Right lobe of liver (tissue), 6 donors: Measurements from ENCODE around the gene VEZT. TPM values are rescaled to one million over a fixed set of nuclear protein-coding genes. Genes with fewer than 3 reads are reported as not detected.

Experiments used
- ATAC-seq, 4 donors: fragments of 200-7000 bp; cut with Tn5 transposase; one replicate each; pipeline ENCODE4 v1.9.1; 2020; ENCODE audit warnings: mild to moderate bottlenecking in 4 of 4, moderate library complexity in 4 of 4
- DNase-seq, 3 donors: peaks; one replicate each; pipeline ENCODE4 v3.0.0-alpha.2; 2020
- H3K27ac ChIP-seq, 3 donors: fragments of 200-600 bp; one replicate each; pipeline ENCODE4 v1.8.0; 2022
- H3K27me3 ChIP-seq, 2 donors: fragments of 200-600 bp; one replicate each; pipeline ENCODE4 v1.8.0; 2022
- H3K36me3 ChIP-seq, 4 donors: fragments of 200-600 bp; sonication (generic) in 1 of 4; one replicate each; pipeline versions ENCODE4 v1.5.1 to v1.8.0; 2017 to 2022; ENCODE audit warnings: control low read depth in 1 of 4
- H3K4me1 ChIP-seq, 4 donors: fragments of 200-600 bp; sonication (generic) in 1 of 4; one replicate each; pipeline versions ENCODE4 v1.5.1 to v1.8.0; 2017 to 2022; ENCODE audit warnings: control low read depth in 1 of 4
- H3K4me3 ChIP-seq, 3 donors: fragments of 200-600 bp; one replicate each; pipeline ENCODE4 v1.8.0; 2022
- H3K9me3 ChIP-seq, 4 donors: fragments of 200-600 bp; sonication (generic) in 1 of 4; one replicate each; pipeline versions ENCODE4 v1.5.1 to v1.8.0; 2017 to 2022; ENCODE audit warnings: control low read depth in 1 of 4
- POLR2A ChIP-seq: fragments of 450-650 bp; IDR thresholded peaks from one replicate; pipeline ENCODE4 v1.6.1; 2017; ENCODE audit warnings: antibody characterized with exemption, mild to moderate bottlenecking
- WGBS: methylation state at CpG from one replicate; pipeline ENCODE4 v1.1.6; 2018; ENCODE audit warnings: low coverage, low lambda C conversion rate; ENCODE audit not compliant: insufficient coverage; ENCODE audit errors: missing lambda C conversion rate; 5-methylcytosine and 5-hydroxymethylcytosine counted together
- intact Hi-C, 2 donors: fragments of 100-400 bp; cut with DNase I; formaldehyde crosslinking; loops; one replicate each; pipeline versions ENCODE4 v1.11.2 to v1.14.1; 2022
- total RNA-seq, 6 experiments: library from RNA; depleted of rRNA in 2 of 6; stranded (reverse); fragments of >200 nt in 2 of 6; fragmentation: NEBNext Ultra II Directional in 3 of 6; extraction: Animal tissue kit (Norgen Biotek cat#: 25700) in 3 of 6; gene quantifications; one replicate each; pipeline versions ENCODE4 v1.1.0 to v1.2.4, GENCODE V29; 2016 to 2023
- TF ChIP-seq, protein P1 (sequence below), 4 donors: fragments of 200-600 bp in 3 of 4; fragments of 450-650 bp in 1 of 4; IDR thresholded peaks; one replicate each; pipeline versions ENCODE4 v1.5.1 to v1.8.0; 2016 to 2022; ENCODE audit warnings: antibody characterized with exemption in 4 of 4, mild to moderate bottlenecking in 2 of 4
- donor health status: DM: no; HTN: yes; CAD: no.
- donor health status: DM: no; HTN: no; CAD: no.
- donor health status: DM: no; HTN: no; CAD: no.
- donor health status: DM: no; HTN: yes; CAD: no.
- donor health status: DM: no; HTN: yes; CAD: no.

Gene VEZT
- total RNA-seq, 6 experiments from 2014 or later = 23.5 to 34.2 (median 28.9) TPM

DNA sequence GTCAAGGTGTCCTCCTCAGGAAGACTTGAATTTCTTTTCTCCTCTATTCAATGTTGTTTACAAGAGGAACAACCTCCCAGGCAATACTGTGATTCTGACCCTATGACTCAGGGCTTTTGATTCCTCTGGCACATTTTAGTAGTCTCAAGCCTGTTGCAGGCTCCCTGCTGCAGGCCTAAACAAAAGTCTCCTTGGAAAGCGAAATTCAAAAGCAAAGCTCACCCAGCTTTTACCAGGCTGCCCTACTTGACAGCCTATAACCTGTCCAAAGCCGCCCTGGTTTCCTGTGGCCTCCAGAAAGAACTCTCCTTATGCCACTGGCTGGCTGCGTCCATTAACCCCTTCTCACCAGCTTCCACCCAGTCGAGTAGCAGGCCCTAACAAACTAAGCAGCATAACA lies 11.9 kb upstream of the VEZT start:
- Histone ChIP-seq H3K27ac (peak overlapping the region in 1 of 3 donors; percentile 14), H3K4me3 (no peak overlapping the region), H3K9me3 (no peaks in the 10 kb centered on the region), H3K36me3 (no peaks in the 10 kb centered on the region), H3K27me3 (no peaks in the 10 kb centered on the region), H3K4me1 (peaks cover 0 to 10% (median 0%) of the 10 kb centered on the region in 4 donors)
- WGBS = 46% methylated on average over 4 of the region's 4 CpGs
- DNase-seq (no peak), ATAC-seq (peak; percentile 36 to 74 (median 68))
- TF ChIP-seq, protein P1, sequence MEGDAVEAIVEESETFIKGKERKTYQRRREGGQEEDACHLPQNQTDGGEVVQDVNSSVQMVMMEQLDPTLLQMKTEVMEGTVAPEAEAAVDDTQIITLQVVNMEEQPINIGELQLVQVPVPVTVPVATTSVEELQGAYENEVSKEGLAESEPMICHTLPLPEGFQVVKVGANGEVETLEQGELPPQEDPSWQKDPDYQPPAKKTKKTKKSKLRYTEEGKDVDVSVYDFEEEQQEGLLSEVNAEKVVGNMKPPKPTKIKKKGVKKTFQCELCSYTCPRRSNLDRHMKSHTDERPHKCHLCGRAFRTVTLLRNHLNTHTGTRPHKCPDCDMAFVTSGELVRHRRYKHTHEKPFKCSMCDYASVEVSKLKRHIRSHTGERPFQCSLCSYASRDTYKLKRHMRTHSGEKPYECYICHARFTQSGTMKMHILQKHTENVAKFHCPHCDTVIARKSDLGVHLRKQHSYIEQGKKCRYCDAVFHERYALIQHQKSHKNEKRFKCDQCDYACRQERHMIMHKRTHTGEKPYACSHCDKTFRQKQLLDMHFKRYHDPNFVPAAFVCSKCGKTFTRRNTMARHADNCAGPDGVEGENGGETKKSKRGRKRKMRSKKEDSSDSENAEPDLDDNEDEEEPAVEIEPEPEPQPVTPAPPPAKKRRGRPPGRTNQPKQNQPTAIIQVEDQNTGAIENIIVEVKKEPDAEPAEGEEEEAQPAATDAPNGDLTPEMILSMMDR (IDR thresholded peaks at IDR 0.05) = no peak
- TF ChIP-seq POLR2A = no peak
- intact Hi-C loops = no loop called here

DNA sequence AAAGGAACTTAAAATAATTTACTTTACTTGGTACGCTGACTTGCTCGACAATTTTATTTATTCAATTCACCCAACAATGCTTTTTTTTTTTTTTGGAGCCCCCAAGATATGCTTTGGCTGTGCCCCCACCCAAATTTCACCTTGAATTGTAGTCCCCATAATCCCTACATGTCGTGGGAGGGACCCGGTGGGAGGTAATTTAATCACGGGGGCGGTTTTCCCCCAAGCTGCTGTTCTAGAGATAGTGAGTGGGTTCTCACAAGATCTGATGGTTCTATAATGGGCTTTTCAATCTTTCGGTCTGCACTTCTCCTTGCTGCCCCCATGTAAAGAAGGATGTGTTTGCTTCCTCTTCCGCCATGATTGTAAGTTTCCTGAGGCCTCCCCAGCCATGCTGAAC lies 10.7 kb upstream of the VEZT start:
- TF ChIP-seq, protein P1 (IDR thresholded peaks at IDR 0.05) = no peak
- no peak for TF ChIP-seq POLR2A
- intact Hi-C loops = no loop called here
- no peak overlapping the region for H3K4me3 ChIP-seq
- DNase-seq (no peak), ATAC-seq (no peak)
- H3K27ac ChIP-seq = no peak overlapping the region
- no peaks in the 10 kb centered on the region for H3K36me3 ChIP-seq
- H3K27me3 ChIP-seq = no peaks in the 10 kb centered on the region
- H3K4me1 ChIP-seq = peaks cover 0 to 8% (median 0%) of the 10 kb centered on the region in 4 donors
- WGBS = 91% methylated on average over 7 of the region's 8 CpGs
- no peaks in the 10 kb centered on the region for H3K9me3 ChIP-seq

DNA sequence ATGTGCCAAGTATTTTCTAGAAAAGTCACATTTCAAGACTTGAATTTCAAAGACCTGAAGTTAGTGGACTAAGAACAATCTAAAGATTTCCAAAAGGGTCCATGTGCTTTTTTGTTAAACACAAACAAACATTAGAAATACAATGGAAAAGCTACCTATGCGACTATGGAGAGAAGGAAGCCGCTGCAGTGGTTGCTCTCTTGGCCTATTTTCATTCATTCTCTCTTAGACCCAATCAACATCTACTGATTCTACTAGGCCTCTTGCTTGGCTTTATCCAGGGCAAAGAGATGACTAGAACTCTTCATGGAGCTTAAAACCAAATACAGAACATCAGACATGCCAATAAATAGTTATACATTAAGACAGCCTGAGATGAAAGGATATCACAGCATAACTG lies 10.2 kb upstream of the VEZT start:
- no peaks in the 10 kb centered on the region for H3K27me3 ChIP-seq
- no peak for DNase-seq
- no peak overlapping the region for H3K4me3 ChIP-seq
- intact Hi-C loops = no loop called here
- WGBS = 83% methylated on average over 2 of the region's 2 CpGs
- H3K27ac ChIP-seq = no peak overlapping the region
- peaks cover 0 to 7% (median 0%) of the 10 kb centered on the region in 4 donors for H3K4me1 ChIP-seq
- no peaks in the 10 kb centered on the region for H3K9me3 ChIP-seq
- no peaks in the 10 kb centered on the region for H3K36me3 ChIP-seq
- TF ChIP-seq, protein P1 (IDR thresholded peaks at IDR 0.05) = no peak
- TF ChIP-seq POLR2A = no peak
- ATAC-seq = no peak

DNA sequence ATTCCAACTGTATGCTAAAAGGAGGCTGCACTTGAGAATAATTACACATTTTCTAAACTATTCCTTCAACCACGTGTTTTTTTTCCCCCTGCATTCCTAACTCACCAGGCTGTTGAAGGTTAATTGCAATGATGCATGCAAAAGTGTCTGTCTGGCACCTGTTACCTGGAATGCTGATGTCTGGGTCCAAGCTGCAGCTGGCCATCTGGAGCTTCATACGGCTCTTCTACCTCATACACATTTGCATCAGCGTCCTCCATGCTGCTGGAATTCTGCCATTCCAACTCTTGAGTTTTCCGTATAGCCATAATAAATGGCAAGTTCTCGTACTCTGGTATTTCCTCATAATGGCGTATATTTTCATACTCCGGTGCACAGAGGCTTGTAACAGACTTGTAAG lies 8.9 kb upstream of the VEZT start:
- H3K27me3 ChIP-seq = no peaks in the 10 kb centered on the region
- intact Hi-C loops = no loop called here

More for the DNA sequence above, 8.9 kb upstream of the VEZT start:
- TF ChIP-seq, protein P1 (IDR thresholded peaks at IDR 0.05) = no peak
- no peak for TF ChIP-seq POLR2A
- WGBS = 89% methylated on average over 6 of the region's 7 CpGs
- no peak overlapping the region for H3K27ac ChIP-seq
- H3K4me3 ChIP-seq = no peak overlapping the region
- H3K9me3 ChIP-seq = no peaks in the 10 kb centered on the region
- no peaks in the 10 kb centered on the region for H3K36me3 ChIP-seq
- no peak for DNase-seq
- no peaks in the 10 kb centered on the region for H3K4me1 ChIP-seq
- ATAC-seq = no peak
